ENCODE data around the gene ANKDD1A. TPM values are rescaled to one million over a fixed set of nuclear protein-coding genes. Genes with fewer than 3 reads are reported as not detected.

Gene ANKDD1A
- total RNA-seq, 1 donor from 2014 or later, result 17.7 TPM

GRCh38 chr15:64997745-64998375 is 86.2 kb downstream of the ANKDD1A start:
- TF ChIP-seq POLR2A (IDR thresholded peaks at IDR 0.05), result no peak
- TF ChIP-seq POLR2AphosphoS5 (IDR thresholded peaks at IDR 0.05; ENCODE audit: insufficient read depth in 1 of 2, low read depth in 1 of 2), result no peak
- TF ChIP-seq CTCF (IDR thresholded peaks at IDR 0.05), result no peak
- H3K4me3 ChIP-seq, result no peak overlapping the region
- no peaks in the 10 kb centered on the region for H3K9me3 ChIP-seq
- no peaks in the 10 kb centered on the region for H3K36me3 ChIP-seq
- intact Hi-C loops (cut with DNase I), result no loop called here
- DNase-seq (ENCODE audit: extremely low spot score in 2 of 2), result no peak
- no peaks in the 10 kb centered on the region for H3K4me1 ChIP-seq
- H3K27ac ChIP-seq, result no peak overlapping the region
- H3K27me3 ChIP-seq, result no peaks in the 10 kb centered on the region

- no peak overlapping the region for H3K4me3 ChIP-seq
- no peaks in the 10 kb centered on the region for H3K9me3 ChIP-seq
- TF ChIP-seq CTCF (IDR thresholded peaks at IDR 0.05), result no peak
- TF ChIP-seq POLR2A (IDR thresholded peaks at IDR 0.05), result no peak
- no peak for TF ChIP-seq POLR2AphosphoS5 (IDR thresholded peaks at IDR 0.05; ENCODE audit: insufficient read depth in 1 of 2, low read depth in 1 of 2)
- no peaks in the 10 kb centered on the region for H3K27me3 ChIP-seq
- H3K27ac ChIP-seq, result no peak overlapping the region
- intact Hi-C loops (cut with DNase I), result no loop called here
- no peak for DNase-seq (ENCODE audit: extremely low spot score in 2 of 2)
- no peaks in the 10 kb centered on the region for H3K36me3 ChIP-seq
- H3K4me1 ChIP-seq, result no peaks in the 10 kb centered on the region
Measured at GRCh38 chr15:65004993-65005392, 93.3 kb downstream of the ANKDD1A start.

DNA sequence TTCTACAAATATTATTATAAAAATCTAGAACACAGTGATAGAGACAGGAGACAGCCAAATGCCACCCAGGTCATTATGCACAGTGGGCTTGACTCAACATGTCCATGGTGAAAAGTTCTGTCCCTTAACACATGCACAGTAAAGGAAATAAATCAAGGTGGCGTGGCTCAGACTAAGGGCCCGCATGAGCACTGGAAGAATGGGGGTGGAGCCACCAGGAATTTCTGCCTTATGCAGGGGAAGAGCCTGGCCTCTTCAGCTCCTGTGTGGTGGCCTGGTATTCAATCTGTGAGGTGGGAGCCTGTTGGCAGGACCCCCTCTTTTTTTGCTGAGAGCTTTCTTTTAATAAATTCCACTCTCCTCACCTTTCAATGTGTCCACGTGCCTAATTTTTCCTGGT is 95.2 kb downstream of the ANKDD1A start:
- TF ChIP-seq POLR2A (IDR thresholded peaks at IDR 0.05) (no peak), POLR2AphosphoS5 (IDR thresholded peaks at IDR 0.05; ENCODE audit: insufficient read depth in 1 of 2, low read depth in 1 of 2) (no peak), CTCF (IDR thresholded peaks at IDR 0.05) (no peak)
- Histone ChIP-seq H3K36me3 (peaks cover 0 to 5% of the 10 kb centered on the region in 2 donors), H3K9me3 (no peaks in the 10 kb centered on the region), H3K4me3 (no peak overlapping the region), H3K27ac (no peak overlapping the region), H3K27me3 (no peaks in the 10 kb centered on the region), H3K4me1 (no peaks in the 10 kb centered on the region)
- intact Hi-C loops (cut with DNase I), result no loop called here
- no peak for DNase-seq (ENCODE audit: extremely low spot score in 2 of 2)

Other genes with a start within 250 kb of the ANKDD1A start
- 3.7 TPM for gene RBPMS2, start 136.3 kb upstream of the ANKDD1A start, total RNA-seq
- 6.6 TPM for gene PIF1, start 86.3 kb upstream of the ANKDD1A start, total RNA-seq
- gene PLEKHO2, start 70.0 kb upstream of the ANKDD1A start, total RNA-seq, result 34.9 TPM
- gene SPG21, start 78.0 kb downstream of the ANKDD1A start, total RNA-seq, result 62.6 TPM
- 18.7 TPM for gene MTFMT, start 117.7 kb downstream of the ANKDD1A start, total RNA-seq
- not detected for gene SLC51B, start 133.5 kb downstream of the ANKDD1A start, total RNA-seq
- 85.7 TPM for gene RASL12, start 156.1 kb downstream of the ANKDD1A start, total RNA-seq
- gene KBTBD13, start 164.8 kb downstream of the ANKDD1A start, total RNA-seq, result not detected
- gene UBAP1L, start 203.3 kb downstream of the ANKDD1A start, total RNA-seq, result 5.4 TPM
- gene PDCD7, start 221.9 kb downstream of the ANKDD1A start, total RNA-seq, result 16.5 TPM

All from vagina (tissue), 2 donors.